Thyroid gland (tissue), 4 donors: ENCODE measurements around the gene POLD2.

Source experiments
- CTCF ChIP-seq, 6 experiments: fragments of 200-600 bp in 3 of 6; fragments of 450-650 bp in 3 of 6; sonication (generic) in 3 of 6; IDR thresholded peaks; one replicate each; pipeline ENCODE4 v1.5.1; 2016 to 2019; ENCODE audit warnings: antibody characterized with exemption in 6 of 6, mild to moderate bottlenecking in 2 of 6, inconsistent platforms in 1 of 6, moderate library complexity in 1 of 6
- POLR2A ChIP-seq, 2 donors: fragments of 450-650 bp; IDR thresholded peaks; one replicate each; pipeline ENCODE4 v1.6.1; 2017; ENCODE audit warnings: antibody characterized with exemption in 2 of 2, mild to moderate bottlenecking in 2 of 2, moderate library complexity in 1 of 2

DNA sequence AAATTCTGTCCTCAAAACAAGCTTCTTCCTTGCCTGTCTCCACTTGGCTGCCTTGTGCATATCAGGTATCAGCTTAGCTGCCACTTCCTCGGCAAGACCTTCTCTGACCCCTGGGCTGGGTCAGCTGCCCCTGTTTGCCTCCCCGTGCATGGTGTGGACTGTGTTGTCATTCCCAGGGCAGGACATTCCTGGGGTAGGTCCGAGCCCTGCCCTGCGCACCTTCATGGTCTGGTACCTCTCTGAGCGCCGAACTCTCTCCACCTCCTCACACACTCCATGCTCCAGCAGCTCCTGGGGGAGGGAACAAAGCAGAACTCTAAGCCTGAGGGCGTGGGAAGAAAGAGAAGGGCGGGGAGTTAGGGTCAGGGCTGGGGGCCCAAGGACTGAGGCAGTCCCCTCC is 44.8 kb downstream of the POLD2 start:
- no peak for TF ChIP-seq CTCF (IDR thresholded peaks at IDR 0.05)
- TF ChIP-seq POLR2A (IDR thresholded peaks at IDR 0.05), result no peak
